ENCODE results near the gene GPR87.

GRCh38 chr3:151347432-151347831 lies 30.8 kb upstream of the GPR87 start:
- TF ChIP-seq, protein P1, sequence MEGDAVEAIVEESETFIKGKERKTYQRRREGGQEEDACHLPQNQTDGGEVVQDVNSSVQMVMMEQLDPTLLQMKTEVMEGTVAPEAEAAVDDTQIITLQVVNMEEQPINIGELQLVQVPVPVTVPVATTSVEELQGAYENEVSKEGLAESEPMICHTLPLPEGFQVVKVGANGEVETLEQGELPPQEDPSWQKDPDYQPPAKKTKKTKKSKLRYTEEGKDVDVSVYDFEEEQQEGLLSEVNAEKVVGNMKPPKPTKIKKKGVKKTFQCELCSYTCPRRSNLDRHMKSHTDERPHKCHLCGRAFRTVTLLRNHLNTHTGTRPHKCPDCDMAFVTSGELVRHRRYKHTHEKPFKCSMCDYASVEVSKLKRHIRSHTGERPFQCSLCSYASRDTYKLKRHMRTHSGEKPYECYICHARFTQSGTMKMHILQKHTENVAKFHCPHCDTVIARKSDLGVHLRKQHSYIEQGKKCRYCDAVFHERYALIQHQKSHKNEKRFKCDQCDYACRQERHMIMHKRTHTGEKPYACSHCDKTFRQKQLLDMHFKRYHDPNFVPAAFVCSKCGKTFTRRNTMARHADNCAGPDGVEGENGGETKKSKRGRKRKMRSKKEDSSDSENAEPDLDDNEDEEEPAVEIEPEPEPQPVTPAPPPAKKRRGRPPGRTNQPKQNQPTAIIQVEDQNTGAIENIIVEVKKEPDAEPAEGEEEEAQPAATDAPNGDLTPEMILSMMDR (conservative IDR thresholded peaks at IDR 0.05; ENCODE audit: low read length): no peak
- no peak for TF ChIP-seq EZH2phosphoT487 (IDR thresholded peaks at IDR 0.05; ENCODE audit: borderline replicate concordance)

Data from Loucy (cell line).